ENCODE results near the gene OPCML.
A peak's percentile ranks its signal among the peaks of the same experiment; 100 is the strongest.

Gene OPCML

DNA sequence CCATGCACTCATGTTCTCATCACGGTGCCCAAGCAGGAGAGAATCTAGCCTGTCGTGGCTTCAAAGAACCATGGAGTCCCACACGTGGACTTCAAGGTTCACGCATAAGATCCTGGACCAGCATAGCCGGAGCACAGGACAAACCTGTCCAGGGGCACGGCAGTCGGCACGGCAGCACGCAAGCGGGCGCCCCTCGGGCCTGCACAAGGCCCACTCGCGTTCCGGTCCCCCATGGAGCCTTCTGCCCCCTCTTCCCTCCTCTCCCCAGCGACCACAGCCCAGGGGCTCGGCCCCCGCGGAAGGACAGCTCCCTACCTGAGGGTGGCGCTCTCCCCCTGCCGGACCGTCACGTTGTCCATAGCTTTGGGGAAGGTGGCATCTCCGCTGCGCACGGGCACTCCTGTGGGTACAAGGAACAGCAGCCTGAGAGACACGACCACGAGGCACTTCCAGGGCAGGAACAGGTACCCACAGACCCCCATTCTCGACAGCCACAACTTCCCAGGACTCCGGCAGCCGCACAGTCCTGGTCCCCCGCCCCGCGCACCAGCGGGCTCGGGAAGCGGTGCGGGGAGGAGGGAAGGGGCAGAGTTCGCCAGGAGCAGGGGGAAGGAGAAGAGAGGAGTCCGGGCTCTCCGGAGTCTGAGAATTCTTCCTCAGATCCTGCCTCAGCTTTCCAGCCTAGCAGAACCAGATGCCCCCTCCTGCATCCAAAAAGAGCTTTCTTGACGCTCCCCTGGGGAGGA is 589.5 kb downstream of the OPCML start:
- H4K20me1 ChIP-seq (ENCODE audit: insufficient read depth, low read length) = no peaks in the 10 kb centered on the region

DNA sequence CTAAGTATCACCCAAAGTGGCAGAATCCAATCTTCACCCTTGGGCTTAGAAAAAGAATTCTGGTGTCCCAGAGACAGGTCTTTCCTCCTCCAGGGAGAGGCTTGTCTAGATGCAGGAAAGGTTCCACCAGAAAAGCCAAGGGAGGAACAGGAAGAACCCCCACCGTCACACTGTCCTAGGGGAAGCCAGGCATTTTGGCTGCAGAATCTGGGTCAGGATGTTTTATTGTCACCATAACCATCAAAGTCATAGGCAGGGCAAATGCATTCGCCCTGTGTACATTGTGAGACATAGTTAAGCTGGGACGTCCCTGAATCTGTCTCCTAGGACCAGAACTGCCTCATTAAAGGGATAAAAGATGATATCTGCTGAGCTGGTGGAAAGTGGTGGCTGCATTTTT is 590.5 kb downstream of the OPCML start:
- no peak overlapping the region for H3K9ac ChIP-seq (ENCODE audit: low read length)
- TF ChIP-seq EZH2phosphoT487 (IDR thresholded peaks at IDR 0.05; ENCODE audit: low read length) = no peak
- TF ChIP-seq, protein P1, sequence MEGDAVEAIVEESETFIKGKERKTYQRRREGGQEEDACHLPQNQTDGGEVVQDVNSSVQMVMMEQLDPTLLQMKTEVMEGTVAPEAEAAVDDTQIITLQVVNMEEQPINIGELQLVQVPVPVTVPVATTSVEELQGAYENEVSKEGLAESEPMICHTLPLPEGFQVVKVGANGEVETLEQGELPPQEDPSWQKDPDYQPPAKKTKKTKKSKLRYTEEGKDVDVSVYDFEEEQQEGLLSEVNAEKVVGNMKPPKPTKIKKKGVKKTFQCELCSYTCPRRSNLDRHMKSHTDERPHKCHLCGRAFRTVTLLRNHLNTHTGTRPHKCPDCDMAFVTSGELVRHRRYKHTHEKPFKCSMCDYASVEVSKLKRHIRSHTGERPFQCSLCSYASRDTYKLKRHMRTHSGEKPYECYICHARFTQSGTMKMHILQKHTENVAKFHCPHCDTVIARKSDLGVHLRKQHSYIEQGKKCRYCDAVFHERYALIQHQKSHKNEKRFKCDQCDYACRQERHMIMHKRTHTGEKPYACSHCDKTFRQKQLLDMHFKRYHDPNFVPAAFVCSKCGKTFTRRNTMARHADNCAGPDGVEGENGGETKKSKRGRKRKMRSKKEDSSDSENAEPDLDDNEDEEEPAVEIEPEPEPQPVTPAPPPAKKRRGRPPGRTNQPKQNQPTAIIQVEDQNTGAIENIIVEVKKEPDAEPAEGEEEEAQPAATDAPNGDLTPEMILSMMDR (IDR thresholded peaks at IDR 0.05; ENCODE audit: low read length) = no peak
- TF ChIP-seq EZH2 (optimal IDR thresholded peaks at IDR 0.05; ENCODE audit: low read depth, low read length) = no peak
- no peaks in the 10 kb centered on the region for H3K9me2 ChIP-seq (replicated peaks; ENCODE audit: insufficient read depth, low read length)
- no peaks in the 10 kb centered on the region for H3K79me2 ChIP-seq (ENCODE audit: low read length)
- H3K27me3 ChIP-seq (replicated peaks; ENCODE audit: insufficient read depth, low read length) = no peaks in the 10 kb centered on the region
- H2AFZ ChIP-seq (ENCODE audit: low read length) = no peak overlapping the region
- no peak overlapping the region for H3K4me2 ChIP-seq (ENCODE audit: low read depth, low read length)
- H4K20me1 ChIP-seq (ENCODE audit: insufficient read depth, low read length) = no peaks in the 10 kb centered on the region
- no peak overlapping the region for H3K4me3 ChIP-seq (ENCODE audit: low read length)
- H3K4me1 ChIP-seq (ENCODE audit: low read length) = no peaks in the 10 kb centered on the region
- no peak overlapping the region for H3K27ac ChIP-seq (ENCODE audit: low read length)
- DNase-seq = no peak
- H3K9me3 ChIP-seq (replicated peaks; ENCODE audit: insufficient read depth, low read length) = no peaks in the 10 kb centered on the region
- no peaks in the 10 kb centered on the region for H3K36me3 ChIP-seq (replicated peaks; ENCODE audit: insufficient read depth, low read length)
- H3F3A ChIP-seq (ENCODE audit: insufficient read depth, low read length) = no peaks in the 10 kb centered on the region

More for the DNA sequence above, 589.5 kb downstream of the OPCML start:
- Histone ChIP-seq H3K79me2 (ENCODE audit: low read length) (no peaks in the 10 kb centered on the region), H3K4me2 (ENCODE audit: low read depth, low read length) (no peak overlapping the region), H3K9me3 (replicated peaks; ENCODE audit: insufficient read depth, low read length) (no peaks in the 10 kb centered on the region), H3K4me3 (ENCODE audit: low read length) (no peak overlapping the region), H3K9ac (ENCODE audit: low read length) (no peak overlapping the region), H3K4me1 (ENCODE audit: low read length) (no peaks in the 10 kb centered on the region), H3K27ac (ENCODE audit: low read length) (no peak overlapping the region), H3K27me3 (replicated peaks; ENCODE audit: insufficient read depth, low read length) (no peaks in the 10 kb centered on the region), H3F3A (ENCODE audit: insufficient read depth, low read length) (no peaks in the 10 kb centered on the region), H3K36me3 (replicated peaks; ENCODE audit: insufficient read depth, low read length) (no peaks in the 10 kb centered on the region), H3K9me2 (replicated peaks; ENCODE audit: insufficient read depth, low read length) (no peaks in the 10 kb centered on the region), H2AFZ (ENCODE audit: low read length) (no peak overlapping the region)
- DNase-seq = no peak
- TF ChIP-seq, protein P1 (IDR thresholded peaks at IDR 0.05; ENCODE audit: low read length) = no peak
- TF ChIP-seq EZH2phosphoT487 (IDR thresholded peaks at IDR 0.05; ENCODE audit: low read length) (no peak), EZH2 (optimal IDR thresholded peaks at IDR 0.05; ENCODE audit: low read depth, low read length) (no peak)

DNA sequence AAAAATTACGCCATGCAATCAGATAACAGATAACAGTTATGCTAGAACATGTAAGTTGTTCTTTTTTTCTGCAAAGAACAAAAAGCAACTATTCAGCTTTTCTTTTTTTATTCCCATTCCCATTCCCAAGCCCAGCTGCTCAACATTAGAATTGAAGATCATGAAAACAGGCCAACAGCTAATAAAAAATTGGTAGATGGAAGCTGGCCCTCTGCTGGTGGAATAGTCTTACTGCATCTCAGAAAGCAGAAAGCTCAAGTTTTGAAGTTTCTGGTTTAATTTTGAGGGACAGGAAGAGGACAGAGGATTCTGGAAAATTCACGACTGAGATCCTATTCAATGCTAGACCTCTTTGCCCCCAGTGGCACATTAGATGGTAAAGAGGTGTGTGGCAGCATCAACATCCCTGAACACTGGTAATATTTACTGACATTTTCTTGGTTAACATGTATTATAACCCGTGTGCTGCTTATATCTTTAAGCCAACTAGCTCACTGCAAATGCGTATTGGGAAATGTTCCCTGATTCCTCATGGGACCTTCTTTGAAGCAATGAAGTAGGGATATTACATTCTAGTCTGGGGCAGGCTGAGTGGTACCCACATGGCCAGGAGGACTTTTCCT is 591.2 kb downstream of the OPCML start:
- Histone ChIP-seq H3K9me2 (replicated peaks; ENCODE audit: insufficient read depth, low read length) (no peaks in the 10 kb centered on the region), H2AFZ (ENCODE audit: low read length) (no peak overlapping the region)
- DNase-seq = no peak

More for the DNA sequence above, 591.2 kb downstream of the OPCML start:
- Histone ChIP-seq H3F3A (ENCODE audit: insufficient read depth, low read length) (no peaks in the 10 kb centered on the region), H3K36me3 (replicated peaks; ENCODE audit: insufficient read depth, low read length) (no peaks in the 10 kb centered on the region), H3K9ac (ENCODE audit: low read length) (no peak overlapping the region), H3K27ac (ENCODE audit: low read length) (no peak overlapping the region), H3K27me3 (replicated peaks; ENCODE audit: insufficient read depth, low read length) (no peaks in the 10 kb centered on the region), H3K4me2 (ENCODE audit: low read depth, low read length) (no peak overlapping the region), H3K9me3 (replicated peaks; ENCODE audit: insufficient read depth, low read length) (no peaks in the 10 kb centered on the region), H3K4me3 (ENCODE audit: low read length) (no peak overlapping the region), H4K20me1 (ENCODE audit: insufficient read depth, low read length) (no peaks in the 10 kb centered on the region), H3K79me2 (ENCODE audit: low read length) (no peaks in the 10 kb centered on the region), H3K4me1 (ENCODE audit: low read length) (no peaks in the 10 kb centered on the region)
- TF ChIP-seq EZH2 (optimal IDR thresholded peaks at IDR 0.05; ENCODE audit: low read depth, low read length) = no peak
- TF ChIP-seq, protein P1 (IDR thresholded peaks at IDR 0.05; ENCODE audit: low read length) = peak; percentile 81
